ENCODE data around the gene PRTG. TPM values are rescaled to one million over a fixed set of nuclear protein-coding genes. Genes with fewer than 3 reads are reported as not detected.
"Not testable (repeated sequence)": the region's sequence is repeated elsewhere in the genome, so short reads cannot be mapped to it uniquely, and the experiment has no call there.

The PRTG gene, protein sequence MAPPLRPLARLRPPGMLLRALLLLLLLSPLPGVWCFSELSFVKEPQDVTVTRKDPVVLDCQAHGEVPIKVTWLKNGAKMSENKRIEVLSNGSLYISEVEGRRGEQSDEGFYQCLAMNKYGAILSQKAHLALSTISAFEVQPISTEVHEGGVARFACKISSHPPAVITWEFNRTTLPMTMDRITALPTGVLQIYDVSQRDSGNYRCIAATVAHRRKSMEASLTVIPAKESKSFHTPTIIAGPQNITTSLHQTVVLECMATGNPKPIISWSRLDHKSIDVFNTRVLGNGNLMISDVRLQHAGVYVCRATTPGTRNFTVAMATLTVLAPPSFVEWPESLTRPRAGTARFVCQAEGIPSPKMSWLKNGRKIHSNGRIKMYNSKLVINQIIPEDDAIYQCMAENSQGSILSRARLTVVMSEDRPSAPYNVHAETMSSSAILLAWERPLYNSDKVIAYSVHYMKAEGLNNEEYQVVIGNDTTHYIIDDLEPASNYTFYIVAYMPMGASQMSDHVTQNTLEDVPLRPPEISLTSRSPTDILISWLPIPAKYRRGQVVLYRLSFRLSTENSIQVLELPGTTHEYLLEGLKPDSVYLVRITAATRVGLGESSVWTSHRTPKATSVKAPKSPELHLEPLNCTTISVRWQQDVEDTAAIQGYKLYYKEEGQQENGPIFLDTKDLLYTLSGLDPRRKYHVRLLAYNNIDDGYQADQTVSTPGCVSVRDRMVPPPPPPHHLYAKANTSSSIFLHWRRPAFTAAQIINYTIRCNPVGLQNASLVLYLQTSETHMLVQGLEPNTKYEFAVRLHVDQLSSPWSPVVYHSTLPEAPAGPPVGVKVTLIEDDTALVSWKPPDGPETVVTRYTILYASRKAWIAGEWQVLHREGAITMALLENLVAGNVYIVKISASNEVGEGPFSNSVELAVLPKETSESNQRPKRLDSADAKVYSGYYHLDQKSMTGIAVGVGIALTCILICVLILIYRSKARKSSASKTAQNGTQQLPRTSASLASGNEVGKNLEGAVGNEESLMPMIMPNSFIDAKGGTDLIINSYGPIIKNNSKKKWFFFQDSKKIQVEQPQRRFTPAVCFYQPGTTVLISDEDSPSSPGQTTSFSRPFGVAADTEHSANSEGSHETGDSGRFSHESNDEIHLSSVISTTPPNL
- total RNA-seq: not detected

DNA sequence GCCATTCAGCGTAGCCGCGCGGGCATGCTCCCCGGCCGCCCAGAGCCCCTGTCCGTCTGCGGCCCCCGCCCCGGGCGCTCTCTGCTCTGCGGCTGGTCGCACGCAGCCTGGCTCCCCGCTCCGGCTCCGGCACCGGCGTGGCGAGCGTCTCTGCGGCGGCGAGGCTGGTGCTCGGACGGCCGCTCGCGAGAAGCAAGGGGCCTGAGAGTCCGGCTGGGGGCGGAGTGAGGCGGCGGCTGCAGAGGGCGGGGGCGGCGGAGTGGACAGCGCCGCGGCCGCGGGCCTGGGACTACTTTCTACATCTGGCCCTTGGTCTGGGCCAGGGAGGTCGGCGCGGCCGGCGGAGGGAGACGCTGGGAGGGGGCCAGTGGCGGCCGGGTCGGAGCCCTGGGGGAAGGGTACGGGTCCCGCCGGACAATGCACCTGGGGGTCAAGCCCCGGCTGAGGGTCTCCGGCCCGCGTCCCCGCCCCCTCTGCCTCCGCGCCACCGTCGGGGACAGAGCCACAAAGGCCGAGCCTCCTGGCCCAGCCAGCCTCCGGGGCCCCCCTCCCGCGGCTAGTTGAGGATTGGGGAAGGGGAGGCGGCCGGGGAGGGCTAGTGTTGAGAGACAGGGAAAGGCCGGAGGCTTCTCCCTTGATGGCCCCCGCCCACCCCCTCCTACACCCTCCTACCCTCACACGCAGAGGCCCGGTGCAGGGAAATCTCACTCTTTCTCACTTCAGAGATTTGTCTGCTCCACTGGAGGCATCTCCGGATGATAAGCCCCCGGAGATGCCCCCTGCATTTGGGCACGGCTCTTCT is at the start of gene PRTG:
Gene PRTG, minus strand, starts transcription at position 226 of the 802 bp plus-strand sequence. Its CDS starts 221 bp downstream, at position 5.
- H3K27ac Mint-ChIP-seq: no peak within 1 kb of the TSS
- H3K4me3 Mint-ChIP-seq: peak within 1 kb of the TSS; percentile 54
- H3K27me3 Mint-ChIP-seq: peaks cover 30% of the 10 kb centered on the region
- H3K36me3 Mint-ChIP-seq: no peaks in the 10 kb centered on the region
- H3K4me1 Mint-ChIP-seq: peaks cover 3% of the 10 kb centered on the region
- CTCF ChIA-PET: interaction anchor here (1.6 kb wide), 1 partner anchor 304 kb away, joined by 4 read pairs; no protein-coding TSS in a partner anchor
- DNase-seq (no peak), ATAC-seq (peak; percentile 27)
- H3K9me3 Mint-ChIP-seq (ENCODE audit: low read depth): no peaks in the 10 kb centered on the region

DNA sequence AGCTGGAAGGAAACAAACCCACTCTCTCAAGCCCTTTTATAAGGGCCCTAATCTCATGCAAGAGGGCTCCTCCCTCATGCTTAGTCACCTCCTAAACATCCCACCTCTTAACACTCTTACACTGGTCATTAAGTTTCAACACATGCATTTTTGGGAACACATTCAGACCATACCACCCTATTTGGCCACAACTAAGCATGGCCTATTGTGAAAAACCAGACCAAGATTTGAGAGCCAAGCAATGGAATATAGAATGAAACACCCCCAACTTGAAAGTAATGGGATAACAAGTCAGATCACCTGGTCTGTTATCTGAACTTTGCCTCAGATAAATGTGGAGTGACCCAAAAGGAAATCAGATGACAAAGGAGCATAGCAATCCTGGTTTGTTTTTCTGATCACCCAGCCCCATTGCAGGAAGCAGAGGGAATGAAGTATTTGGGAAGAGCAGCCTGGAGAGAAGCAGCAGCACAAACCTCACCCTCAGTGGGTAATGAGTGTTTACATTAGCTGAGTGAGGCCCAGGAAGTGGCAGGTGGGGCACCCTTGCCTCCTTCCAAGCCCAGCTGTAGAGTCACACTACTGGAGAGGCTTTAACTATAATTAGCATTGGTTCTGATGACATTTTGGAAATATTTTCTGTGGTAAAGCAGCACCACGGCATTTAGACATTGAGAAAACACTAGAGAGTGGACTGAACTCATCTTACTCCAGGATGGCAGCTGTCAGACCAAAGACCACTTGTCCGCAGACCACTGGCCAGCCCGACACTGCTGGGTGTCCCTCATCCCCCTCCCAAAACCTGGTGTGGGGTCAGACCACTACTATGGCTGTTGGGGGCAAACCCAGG is 48.8 kb upstream of the PRTG start:
- Mint-ChIP-seq H3K4me3 (no peak overlapping the region), H3K27me3 (peaks cover 17% of the 10 kb centered on the region), H3K36me3 (no peaks in the 10 kb centered on the region), H3K9me3 (ENCODE audit: low read depth) (peaks cover 5% of the 10 kb centered on the region), H3K4me1 (no peaks in the 10 kb centered on the region), H3K27ac (no peak overlapping the region)
- DNase-seq (no peak), ATAC-seq (no peak)
- CTCF ChIA-PET: no interaction called here

DNA sequence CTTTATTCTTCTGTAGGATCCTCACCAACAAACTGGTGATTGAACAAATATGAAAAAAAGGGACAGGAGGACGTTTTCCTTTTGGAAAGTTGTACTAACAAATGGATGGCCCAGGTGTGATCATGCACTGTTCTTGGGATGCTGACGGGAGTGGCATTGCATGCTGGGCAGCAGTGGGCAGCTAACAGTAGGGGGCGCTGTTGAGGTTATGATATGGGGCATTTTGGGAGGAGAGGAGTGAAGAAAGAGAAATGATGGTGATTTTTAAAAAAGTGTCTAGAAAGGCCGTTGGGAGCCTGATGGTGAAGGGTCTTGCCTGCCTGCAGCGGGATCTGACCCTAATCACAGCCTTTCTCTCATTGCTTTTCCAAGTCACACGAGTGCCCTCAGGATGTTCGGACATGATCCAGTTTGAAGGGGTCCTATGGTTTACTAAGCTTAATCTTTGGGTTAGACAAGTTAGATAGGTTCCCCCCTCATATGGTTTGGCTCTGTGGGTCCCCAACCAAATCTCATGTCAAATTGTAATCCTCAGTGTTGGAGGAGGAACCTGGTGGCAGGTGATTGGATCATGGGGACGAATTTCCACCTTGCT is 46.2 kb upstream of the PRTG start:
- H3K27me3 Mint-ChIP-seq: peaks cover 2% of the 10 kb centered on the region
- no peak overlapping the region for H3K27ac Mint-ChIP-seq
- no peak for ATAC-seq
- H3K4me3 Mint-ChIP-seq: no peak overlapping the region
- H3K9me3 Mint-ChIP-seq (ENCODE audit: low read depth): peaks cover 5% of the 10 kb centered on the region
- H3K36me3 Mint-ChIP-seq: no peaks in the 10 kb centered on the region
- H3K4me1 Mint-ChIP-seq: no peaks in the 10 kb centered on the region
- CTCF ChIA-PET: interaction anchor here (0.9 to 1.9 kb wide), 6 partner anchors 8 to 128 kb away, joined by 3 to 7 read pairs (median 4); no protein-coding TSS in a partner anchor
- peak; percentile 65 for DNase-seq

DNA sequence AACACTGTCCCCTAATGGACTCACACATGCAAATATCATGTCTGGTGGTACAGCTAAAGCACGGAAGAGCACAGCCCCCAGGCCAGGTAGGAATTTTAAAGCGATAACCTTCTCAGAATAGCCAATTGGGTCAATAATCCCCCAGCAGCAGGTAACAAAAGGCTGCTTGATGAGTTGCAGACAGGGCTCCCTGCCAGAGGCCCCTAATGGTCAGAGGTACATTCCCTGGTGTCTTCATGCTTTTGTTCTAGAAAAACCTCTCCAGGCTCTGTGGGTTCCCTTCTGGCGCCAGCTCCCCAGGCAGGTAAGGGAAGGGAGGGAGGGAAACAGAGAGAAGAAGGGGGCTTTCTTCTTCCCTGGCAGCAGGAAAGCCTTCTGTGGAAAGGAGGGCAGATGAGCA is 43.4 kb upstream of the PRTG start:
- CTCF ChIA-PET: no interaction called here

DNA sequence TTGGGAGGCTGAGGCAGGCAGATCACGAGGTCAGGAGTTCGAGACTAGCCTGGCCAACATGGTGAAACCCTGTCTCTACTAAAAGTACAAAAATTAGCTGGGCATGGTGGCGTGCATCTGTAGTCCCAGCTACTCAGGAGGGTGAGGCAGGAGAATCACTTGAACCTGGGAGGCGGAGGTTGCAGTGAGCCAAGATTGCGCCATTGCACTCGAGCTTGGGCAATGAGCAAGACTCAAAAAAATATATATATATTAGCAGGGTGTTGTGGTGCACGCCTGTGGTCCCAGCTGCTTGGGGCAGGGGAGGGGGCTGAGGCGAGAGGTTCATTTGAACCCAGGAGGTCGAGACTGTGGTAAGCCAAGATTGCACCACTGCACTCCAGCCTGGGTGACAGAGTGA is 42.6 kb upstream of the PRTG start:
- H3K27ac Mint-ChIP-seq, CTCF ChIA-PET, ATAC-seq: not testable (repeated sequence)

More for the DNA sequence above, 43.4 kb upstream of the PRTG start:
- H3K27ac Mint-ChIP-seq: no peak overlapping the region
- DNase-seq (no peak), ATAC-seq (no peak)
- H3K4me1 Mint-ChIP-seq: no peaks in the 10 kb centered on the region
- no peak overlapping the region for H3K4me3 Mint-ChIP-seq
- peaks cover 8% of the 10 kb centered on the region for H3K27me3 Mint-ChIP-seq
- no peaks in the 10 kb centered on the region for H3K9me3 Mint-ChIP-seq (ENCODE audit: low read depth)
- no peaks in the 10 kb centered on the region for H3K36me3 Mint-ChIP-seq

DNA sequence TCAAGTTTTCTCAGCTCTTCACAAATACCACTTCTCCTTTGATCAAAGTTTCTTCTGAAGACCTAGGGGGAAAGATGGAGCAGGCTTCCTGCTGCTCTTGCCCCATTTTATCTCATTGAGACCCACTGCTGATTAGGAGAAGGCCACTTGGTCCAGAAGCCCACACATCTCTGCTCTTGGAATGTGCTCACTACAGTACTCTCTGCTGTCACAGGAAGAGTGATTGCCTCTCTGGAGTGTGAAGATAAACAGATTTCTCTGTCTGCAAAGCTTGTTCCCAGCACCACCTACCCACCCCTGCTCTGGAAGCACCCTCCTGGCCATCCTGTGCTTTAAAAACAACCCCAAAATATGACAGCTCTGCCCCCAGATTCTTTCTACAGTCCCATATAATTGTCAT is 41.3 kb upstream of the PRTG start:
- ATAC-seq (no peak), DNase-seq (no peak)
- H3K36me3 Mint-ChIP-seq: no peaks in the 10 kb centered on the region
- CTCF ChIA-PET: interaction anchor here (1.2 kb wide), 1 partner anchor 12 kb away, joined by 4 read pairs; no protein-coding TSS in a partner anchor
- H3K27ac Mint-ChIP-seq: no peak overlapping the region
- no peaks in the 10 kb centered on the region for H3K9me3 Mint-ChIP-seq (ENCODE audit: low read depth)
- no peak overlapping the region for H3K4me3 Mint-ChIP-seq
- peaks cover 14% of the 10 kb centered on the region for H3K27me3 Mint-ChIP-seq
- H3K4me1 Mint-ChIP-seq: no peaks in the 10 kb centered on the region

More for the DNA sequence above, 42.6 kb upstream of the PRTG start:
- not testable (repeated sequence) for DNase-seq; H3K36me3 Mint-ChIP-seq; H3K27me3 Mint-ChIP-seq; H3K9me3 Mint-ChIP-seq (ENCODE audit: low read depth); H3K4me1 Mint-ChIP-seq; H3K4me3 Mint-ChIP-seq

DNA sequence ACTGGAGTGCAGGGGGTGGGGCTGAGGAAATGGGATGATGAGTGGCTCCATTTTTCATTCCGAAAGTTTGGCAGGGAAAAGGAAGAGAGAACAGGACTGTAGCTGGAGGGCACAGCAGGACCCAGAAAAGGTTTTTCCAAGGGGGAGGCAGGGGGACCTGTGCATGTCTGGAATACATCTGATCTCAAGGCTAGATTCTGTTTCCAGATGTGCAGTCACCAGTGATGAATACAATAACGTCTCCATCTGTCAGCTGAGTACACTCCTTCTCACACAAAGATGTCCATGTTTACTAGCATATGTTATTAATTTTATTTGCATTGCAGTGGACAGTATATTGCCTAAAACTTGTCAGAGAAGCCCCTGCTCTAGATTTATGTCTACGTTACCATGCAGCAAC is 39.9 kb upstream of the PRTG start:
- ATAC-seq (no peak), DNase-seq (no peak)
- Mint-ChIP-seq H3K4me3 (no peak overlapping the region), H3K27me3 (peaks cover 14% of the 10 kb centered on the region), H3K36me3 (no peaks in the 10 kb centered on the region), H3K4me1 (no peaks in the 10 kb centered on the region), H3K27ac (no peak overlapping the region), H3K9me3 (ENCODE audit: low read depth) (no peaks in the 10 kb centered on the region)
- CTCF ChIA-PET: no interaction called here

DNA sequence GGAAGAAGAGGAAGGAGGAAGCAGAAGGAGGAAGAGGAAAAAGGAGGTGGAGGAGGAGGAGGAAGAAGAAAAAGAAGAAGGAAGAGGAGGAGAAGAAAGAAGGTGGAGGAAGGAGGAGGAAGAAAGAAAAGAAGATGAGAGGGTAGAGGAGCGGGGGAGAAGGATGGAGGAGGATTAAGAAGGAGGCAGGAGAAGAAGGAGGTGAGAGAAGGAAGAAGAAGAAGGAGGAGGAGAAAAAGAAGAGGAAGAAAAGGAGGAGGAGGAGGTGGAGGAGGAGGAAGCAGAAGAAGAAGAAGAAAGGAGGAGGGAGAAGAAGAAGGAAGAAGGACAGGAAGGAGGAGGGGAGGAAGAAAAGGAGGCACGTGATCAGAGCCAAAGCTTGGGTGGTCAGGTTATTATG is 37.3 kb upstream of the PRTG start:
- DNase-seq: no peak
- Mint-ChIP-seq H3K27me3 (peaks cover 15% of the 10 kb centered on the region), H3K27ac (no peak overlapping the region), H3K4me3 (no peak overlapping the region), H3K9me3 (ENCODE audit: low read depth) (no peaks in the 10 kb centered on the region), H3K36me3 (no peaks in the 10 kb centered on the region), H3K4me1 (no peaks in the 10 kb centered on the region)
- CTCF ChIA-PET: no interaction called here
- ATAC-seq: no peak

DNA sequence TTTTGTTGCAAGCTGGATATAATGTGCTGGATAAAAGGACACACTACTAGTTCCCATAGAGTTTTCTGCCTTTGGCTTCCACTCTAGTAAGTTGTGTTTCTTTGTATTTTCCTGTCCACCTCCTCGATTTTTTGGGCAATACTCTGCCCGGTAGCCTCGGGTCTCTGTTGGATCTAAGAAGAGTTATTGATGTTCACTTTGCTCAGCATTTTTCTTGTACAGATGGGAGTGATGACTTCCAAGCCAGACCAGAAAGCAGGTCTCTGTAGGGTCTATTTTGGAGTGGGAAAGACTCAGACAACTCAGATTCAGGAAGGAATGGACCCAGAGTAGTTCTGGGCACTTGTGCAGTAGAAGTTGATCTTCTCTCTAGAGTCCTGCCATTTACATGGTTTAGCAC is 36.0 kb upstream of the PRTG start:
- Mint-ChIP-seq H3K4me1 (no peaks in the 10 kb centered on the region), H3K36me3 (no peaks in the 10 kb centered on the region), H3K27ac (no peak overlapping the region), H3K27me3 (peaks cover 15% of the 10 kb centered on the region), H3K9me3 (ENCODE audit: low read depth) (no peaks in the 10 kb centered on the region), H3K4me3 (no peak overlapping the region)
- DNase-seq (no peak), ATAC-seq (no peak)
- CTCF ChIA-PET: no interaction called here

DNA sequence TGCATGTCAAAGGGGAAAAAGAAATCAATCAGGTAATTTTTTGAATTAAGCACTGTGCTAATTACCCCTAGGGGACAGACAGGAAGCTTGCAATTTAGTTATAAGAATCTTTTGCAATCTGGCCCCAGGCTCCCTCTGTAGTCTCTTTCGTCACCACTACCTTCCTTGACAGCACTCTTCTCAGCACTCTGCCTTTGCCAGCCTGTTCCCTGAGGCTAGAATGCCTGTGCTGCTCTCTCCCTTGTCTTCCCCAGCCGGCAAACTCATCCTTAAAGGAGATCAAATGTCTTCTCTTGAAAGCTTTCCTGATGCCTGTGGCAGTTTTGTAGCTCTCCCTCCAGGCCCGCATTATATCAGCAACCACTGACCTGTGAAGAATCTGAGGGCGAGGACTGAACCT is 32.4 kb upstream of the PRTG start:
- Mint-ChIP-seq H3K36me3 (no peaks in the 10 kb centered on the region), H3K9me3 (ENCODE audit: low read depth) (no peaks in the 10 kb centered on the region), H3K27ac (no peak overlapping the region), H3K27me3 (peaks cover 8% of the 10 kb centered on the region), H3K4me3 (no peak overlapping the region), H3K4me1 (no peaks in the 10 kb centered on the region)
- ATAC-seq: no peak
- CTCF ChIA-PET: interaction anchor here (0.9 to 2.7 kb wide), 8 partner anchors 10 to 126 kb away, joined by 3 to 9 read pairs (median 4); no protein-coding TSS in a partner anchor
- no peak for DNase-seq

DNA sequence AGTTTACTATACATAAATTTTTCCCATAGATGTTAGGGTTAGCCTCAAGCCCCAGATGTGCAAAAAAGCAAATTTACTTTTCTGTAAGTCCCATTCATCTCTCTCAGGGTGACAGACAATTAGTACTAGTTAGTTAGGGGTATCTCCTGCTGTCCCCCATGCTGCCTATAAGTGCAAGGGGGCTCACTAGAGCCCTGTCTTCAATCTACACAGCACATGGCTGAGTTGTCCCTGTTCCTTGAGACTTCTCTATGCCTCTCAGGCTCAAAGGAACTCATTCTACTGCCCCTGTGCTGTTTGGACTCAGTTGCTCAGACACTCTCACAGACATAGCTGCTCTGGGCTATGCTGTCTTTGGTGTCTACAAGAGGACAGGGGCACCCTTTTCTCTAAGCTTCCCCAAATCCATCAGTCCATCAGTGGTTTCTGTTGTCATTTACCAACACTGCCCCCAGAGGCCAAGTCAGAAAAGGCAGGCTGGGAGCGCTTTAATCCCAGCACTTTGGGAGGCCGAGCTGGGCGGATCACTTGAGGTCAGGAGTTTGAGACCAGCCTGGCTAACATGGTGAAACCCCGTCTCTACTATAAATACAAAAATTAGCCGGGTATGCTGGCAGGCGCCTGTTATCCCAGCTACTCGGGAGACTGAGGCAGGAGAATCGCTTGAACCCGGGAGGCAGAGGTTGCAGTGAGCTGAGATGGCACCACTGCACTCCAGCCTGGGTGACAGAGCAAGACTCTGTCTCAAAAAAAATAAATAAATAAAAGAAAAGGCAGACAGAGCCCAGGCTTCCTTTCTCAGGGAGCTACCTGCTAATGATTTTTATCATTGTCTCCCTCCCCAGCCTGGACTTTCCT is 31.4 kb upstream of the PRTG start:
- Mint-ChIP-seq H3K9me3 (ENCODE audit: low read depth) (no peaks in the 10 kb centered on the region), H3K36me3 (no peaks in the 10 kb centered on the region), H3K4me1 (no peaks in the 10 kb centered on the region), H3K27ac (no peak overlapping the region), H3K4me3 (no peak overlapping the region), H3K27me3 (peaks cover 5% of the 10 kb centered on the region)
- peak; percentile 51 for DNase-seq
- peak; percentile 53 for ATAC-seq
- CTCF ChIA-PET: interaction anchor here (0.5 to 2.7 kb wide), 17 partner anchors 9 to 1181 kb away, joined by 3 to 9 read pairs (median 3); no protein-coding TSS in a partner anchor

All from activated CD8-positive, alpha-beta memory T cell treated with anti-CD3 and anti-CD28 coated beads, Interleukin-2, amount 10 ng/mL, durations not matched to agents 7 days and 5 days (primary cell).